ENCODE data around the gene MAU2. TPM values are rescaled to one million over a fixed set of nuclear protein-coding genes. Genes with fewer than 3 reads are reported as not detected.

The MAU2 gene
- total RNA-seq, 1 donor from 2014 or later: 55.2 TPM

- Histone ChIP-seq H3K36me3 (peaks cover 0 to 53% of the 10 kb centered on the region in 2 donors), H3K27ac (no peak overlapping the region), H3K9me3 (no peaks in the 10 kb centered on the region), H3K4me1 (peaks cover 11% of the 10 kb centered on the region), H3K4me3 (no peak overlapping the region), H3K27me3 (no peaks in the 10 kb centered on the region)
- DNase-seq (ENCODE audit: extremely low spot score in 2 of 2): no peak
- TF ChIP-seq POLR2A (IDR thresholded peaks at IDR 0.05): no peak
- TF ChIP-seq POLR2AphosphoS5 (IDR thresholded peaks at IDR 0.05; ENCODE audit: insufficient read depth in 1 of 2, low read depth in 1 of 2): no peak
- TF ChIP-seq CTCF (IDR thresholded peaks at IDR 0.05): no peak
- intact Hi-C loops (cut with DNase I): no loop called here
Observed at GRCh38 chr19:19276386-19276785, 44.2 kb upstream of the MAU2 start.

DNA sequence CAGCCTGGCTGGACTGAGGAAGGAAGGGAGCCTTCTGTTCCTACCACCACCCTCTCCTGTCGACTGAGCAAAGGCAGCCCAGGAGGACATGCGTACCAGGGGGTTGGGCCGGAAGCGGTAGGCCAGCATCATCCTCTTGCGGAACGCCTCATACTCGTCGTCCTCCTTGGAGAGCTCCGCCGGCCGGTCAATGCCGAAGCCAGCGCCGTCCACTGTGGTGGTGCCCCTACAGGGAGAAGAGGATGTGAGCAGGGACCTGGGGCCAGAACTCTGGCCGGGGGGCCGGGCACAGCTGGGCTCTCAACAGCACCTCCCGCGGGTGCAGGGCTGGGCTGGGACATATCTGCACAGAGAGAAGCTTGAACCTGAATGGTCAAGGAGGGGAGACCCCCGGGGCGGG is 43.8 kb upstream of the MAU2 start:
- no peak for DNase-seq (ENCODE audit: extremely low spot score in 2 of 2)
- H3K4me3 ChIP-seq: no peak overlapping the region
- intact Hi-C loops (cut with DNase I): no loop called here
- H3K4me1 ChIP-seq: peaks cover 11% of the 10 kb centered on the region
- TF ChIP-seq CTCF (IDR thresholded peaks at IDR 0.05): no peak
- TF ChIP-seq POLR2AphosphoS5 (IDR thresholded peaks at IDR 0.05; ENCODE audit: insufficient read depth in 1 of 2, low read depth in 1 of 2): no peak
- TF ChIP-seq POLR2A (IDR thresholded peaks at IDR 0.05): no peak
- H3K36me3 ChIP-seq: peaks cover 0 to 57% of the 10 kb centered on the region in 2 donors
- H3K27me3 ChIP-seq: no peaks in the 10 kb centered on the region
- no peaks in the 10 kb centered on the region for H3K9me3 ChIP-seq
- no peak overlapping the region for H3K27ac ChIP-seq

- Histone ChIP-seq H3K27ac (no peak overlapping the region), H3K4me1 (peaks cover 3% of the 10 kb centered on the region), H3K9me3 (no peaks in the 10 kb centered on the region), H3K27me3 (no peaks in the 10 kb centered on the region), H3K4me3 (no peak overlapping the region), H3K36me3 (peaks cover 0 to 58% of the 10 kb centered on the region in 2 donors)
- intact Hi-C loops (cut with DNase I): no loop called here
- no peak for DNase-seq (ENCODE audit: extremely low spot score in 2 of 2)
- TF ChIP-seq CTCF (IDR thresholded peaks at IDR 0.05): no peak
Observed at GRCh38 chr19:19278315-19278714, 42.3 kb upstream of the MAU2 start.

- H3K27me3 ChIP-seq: no peaks in the 10 kb centered on the region
- no peak overlapping the region for H3K27ac ChIP-seq
- intact Hi-C loops (cut with DNase I): no loop called here
- no peaks in the 10 kb centered on the region for H3K4me1 ChIP-seq
- DNase-seq (ENCODE audit: extremely low spot score in 2 of 2): no peak
- H3K9me3 ChIP-seq: no peaks in the 10 kb centered on the region
- TF ChIP-seq CTCF (IDR thresholded peaks at IDR 0.05) (no peak), POLR2A (IDR thresholded peaks at IDR 0.05) (no peak), POLR2AphosphoS5 (IDR thresholded peaks at IDR 0.05; ENCODE audit: insufficient read depth in 1 of 2, low read depth in 1 of 2) (no peak)
- peaks cover 0 to 66% of the 10 kb centered on the region in 2 donors for H3K36me3 ChIP-seq
- H3K4me3 ChIP-seq: no peak overlapping the region
Observed at GRCh38 chr19:19279062-19279612, 41.5 kb upstream of the MAU2 start.

DNA sequence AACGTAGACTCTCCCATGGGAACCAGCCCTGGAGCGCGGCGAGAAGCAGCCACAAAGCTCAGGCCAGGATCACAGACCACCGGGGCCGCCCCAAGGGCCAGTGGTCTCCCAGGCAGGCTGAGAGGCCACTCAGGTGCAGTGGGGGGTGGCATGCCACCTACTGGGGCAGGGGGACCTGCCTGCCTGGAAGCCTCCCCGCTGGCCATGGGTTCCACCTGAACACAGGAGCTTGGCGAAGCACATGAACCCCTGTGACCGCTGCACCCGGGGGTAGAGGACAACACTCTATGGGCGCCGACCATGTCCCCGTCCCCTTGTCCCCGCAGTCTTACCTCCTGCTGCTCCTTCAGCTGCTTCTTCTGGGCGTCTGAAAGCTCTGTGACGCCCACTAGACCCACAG is 40.8 kb upstream of the MAU2 start:
- H3K4me3 ChIP-seq: no peak overlapping the region
- no peaks in the 10 kb centered on the region for H3K27me3 ChIP-seq
- DNase-seq (ENCODE audit: extremely low spot score in 2 of 2): no peak
- intact Hi-C loops (cut with DNase I): no loop called here
- no peaks in the 10 kb centered on the region for H3K4me1 ChIP-seq
- peaks cover 0 to 68% of the 10 kb centered on the region in 2 donors for H3K36me3 ChIP-seq
- no peak overlapping the region for H3K27ac ChIP-seq
- TF ChIP-seq POLR2AphosphoS5 (IDR thresholded peaks at IDR 0.05; ENCODE audit: insufficient read depth in 1 of 2, low read depth in 1 of 2): no peak
- no peak for TF ChIP-seq POLR2A (IDR thresholded peaks at IDR 0.05)
- no peak for TF ChIP-seq CTCF (IDR thresholded peaks at IDR 0.05)
- no peaks in the 10 kb centered on the region for H3K9me3 ChIP-seq
